Ovary (tissue), 9 donors: ENCODE results near the gene ZNF792. TPM values are rescaled to one million over a fixed set of nuclear protein-coding genes. Genes with fewer than 3 reads are reported as not detected.

Experiments used
- DNase-seq, 5 donors: peaks; one replicate each; pipeline ENCODE4 v3.0.0-alpha.2; 2019 to 2020
- H3K27ac ChIP-seq, 2 donors: fragments of 200-600 bp; one replicate each; pipeline versions ENCODE4 v1.5.1 to v1.8.0; 2019 to 2022
- H3K27me3 ChIP-seq: fragments of 200-600 bp; one replicate; pipeline ENCODE4 v1.8.0; 2022
- H3K36me3 ChIP-seq: fragments of 200-600 bp; sonication (generic); one replicate; pipeline ENCODE4 v1.5.1; 2019
- H3K4me1 ChIP-seq: one replicate; pipeline ENCODE4 v1.8.1; 2013; ENCODE audit warnings: mild to moderate bottlenecking, moderate library complexity; ENCODE audit not compliant: insufficient read depth
- H3K4me3 ChIP-seq: fragments of 200-600 bp; sonication (generic); one replicate; pipeline ENCODE4 v1.5.1; 2017
- H3K9me3 ChIP-seq, 2 donors: fragments of 200-600 bp in 1 of 2; sonication (generic) in 1 of 2; one replicate each; pipeline versions ENCODE4 v1.5.1 to v1.8.1; 2013 to 2019; ENCODE audit warnings: mild to moderate bottlenecking in 1 of 2, moderate library complexity in 1 of 2
- EP300 ChIP-seq: sonication (generic); formaldehyde crosslinking; IDR thresholded peaks from one replicate; pipeline ENCODE4 v1.6.1; 2017; ENCODE audit warnings: antibody characterized with exemption
- POLR2A ChIP-seq: fragments of 450-650 bp; IDR thresholded peaks from one replicate; pipeline ENCODE4 v1.6.1; 2017; ENCODE audit warnings: antibody characterized with exemption, mild to moderate bottlenecking, moderate library complexity
- WGBS, 3 donors: extraction: QIAGEN DNeasy Blood & Tissue Kit in 1 of 3; methylation state at CpG; one replicate each; pipeline versions ENCODE4 v1.1.5 to v1.1.7; 2013 to 2017; 5-methylcytosine and 5-hydroxymethylcytosine counted together
- intact Hi-C, 4 donors: fragments of 100-400 bp; cut with DNase I; formaldehyde crosslinking; loops; one replicate each; pipeline versions ENCODE4 v1.11.0 to v1.15.1; 2022 to 2023
- polyA plus RNA-seq, 2 donors: library from polyadenylated mRNA; stranded (reverse); fragments of 200-250 nt in 1 of 2; fragments of 350-450 nt in 1 of 2; fragmentation: Illumina TruSeq in 1 of 2; extraction: RNeasy Lipid Tissue Mini Kit (QIAGEN cat#74804) in 1 of 2; gene quantifications; one replicate each; pipeline ENCODE4 v1.2.3, GENCODE V29; 2013 to 2014
- total RNA-seq, 7 donors: library from RNA; depleted of rRNA in 2 of 7; stranded (reverse); fragments of >200 nt in 2 of 7; fragmentation: NEBNext Ultra II Directional in 3 of 7; extraction: Animal tissue kit (Norgen Biotek cat#: 25700) in 3 of 7; gene quantifications; one replicate each; pipeline versions ENCODE4 v1.1.0 to v1.2.4, GENCODE V29; 2016 to 2023
- TF ChIP-seq, protein P1 (sequence below), 3 donors: fragments of 450-650 bp in 2 of 3; fragments of 200-600 bp in 1 of 3; IDR thresholded peaks; one replicate each; pipeline versions ENCODE4 v1.5.1 to v1.8.0; 2016 to 2022; ENCODE audit warnings: antibody characterized with exemption in 3 of 3, mild to moderate bottlenecking in 1 of 3
- donor health status: DM: no; HTN: no; CAD: no; lungs with moderate emphysema.
- donor health status: DM: no; HTN: no; CAD: no.
- donor health status: Bipolar disorder and iron deficiency.
- donor health status: DM: yes; HTN: yes; CAD: no.
- donor health status: DM: no; HTN: no; CAD: no.
- donor health status: DM: yes; HTN: yes; CAD: no.

Gene ZNF792
- total and polyA plus RNA-seq, 9 donors, result 2.6 to 5.4 (median 4.5) TPM

DNA sequence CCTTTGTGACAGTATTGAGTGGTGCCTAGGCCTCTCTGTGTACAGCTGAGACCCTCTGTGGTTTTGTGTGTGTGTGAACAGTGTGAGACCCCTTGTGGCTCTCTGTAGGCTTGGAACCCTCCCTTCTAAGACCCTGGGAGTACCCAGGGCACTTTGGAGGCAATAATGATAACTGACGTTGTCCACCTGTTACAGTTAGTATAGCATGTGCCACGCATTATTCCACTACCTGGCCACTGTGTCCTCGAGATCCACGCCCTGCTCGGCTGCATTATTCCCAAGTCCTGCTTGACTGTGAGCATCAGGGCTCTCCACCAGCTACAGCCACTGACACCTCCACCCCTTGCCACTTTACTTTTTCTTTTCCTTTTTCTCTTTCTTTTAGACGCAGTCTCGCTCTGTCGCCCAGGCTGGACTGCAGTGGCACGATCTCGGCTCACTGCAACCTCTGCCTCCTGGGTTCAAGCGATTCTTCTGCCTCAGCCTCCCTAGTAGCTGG lies 38.1 kb upstream of the ZNF792 start:
- intact Hi-C loops, result no loop called here
- peaks cover 19% of the 10 kb centered on the region for H3K4me1 ChIP-seq
- H3K36me3 ChIP-seq, result no peaks in the 10 kb centered on the region
- no peaks in the 10 kb centered on the region for H3K9me3 ChIP-seq
- TF ChIP-seq POLR2A, result no peak
- TF ChIP-seq EP300, result no peak
- TF ChIP-seq, protein P1, sequence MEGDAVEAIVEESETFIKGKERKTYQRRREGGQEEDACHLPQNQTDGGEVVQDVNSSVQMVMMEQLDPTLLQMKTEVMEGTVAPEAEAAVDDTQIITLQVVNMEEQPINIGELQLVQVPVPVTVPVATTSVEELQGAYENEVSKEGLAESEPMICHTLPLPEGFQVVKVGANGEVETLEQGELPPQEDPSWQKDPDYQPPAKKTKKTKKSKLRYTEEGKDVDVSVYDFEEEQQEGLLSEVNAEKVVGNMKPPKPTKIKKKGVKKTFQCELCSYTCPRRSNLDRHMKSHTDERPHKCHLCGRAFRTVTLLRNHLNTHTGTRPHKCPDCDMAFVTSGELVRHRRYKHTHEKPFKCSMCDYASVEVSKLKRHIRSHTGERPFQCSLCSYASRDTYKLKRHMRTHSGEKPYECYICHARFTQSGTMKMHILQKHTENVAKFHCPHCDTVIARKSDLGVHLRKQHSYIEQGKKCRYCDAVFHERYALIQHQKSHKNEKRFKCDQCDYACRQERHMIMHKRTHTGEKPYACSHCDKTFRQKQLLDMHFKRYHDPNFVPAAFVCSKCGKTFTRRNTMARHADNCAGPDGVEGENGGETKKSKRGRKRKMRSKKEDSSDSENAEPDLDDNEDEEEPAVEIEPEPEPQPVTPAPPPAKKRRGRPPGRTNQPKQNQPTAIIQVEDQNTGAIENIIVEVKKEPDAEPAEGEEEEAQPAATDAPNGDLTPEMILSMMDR (IDR thresholded peaks at IDR 0.05), result no peak
- no peaks in the 10 kb centered on the region for H3K27me3 ChIP-seq
- no peak for DNase-seq
- 74 to 85% (median 81%) methylated on average over 11 of the region's 11 CpGs for WGBS, 3 donors
- no peak overlapping the region for H3K4me3 ChIP-seq
- H3K27ac ChIP-seq, result peak overlapping the region in 1 of 2 donors; percentile 24

DNA sequence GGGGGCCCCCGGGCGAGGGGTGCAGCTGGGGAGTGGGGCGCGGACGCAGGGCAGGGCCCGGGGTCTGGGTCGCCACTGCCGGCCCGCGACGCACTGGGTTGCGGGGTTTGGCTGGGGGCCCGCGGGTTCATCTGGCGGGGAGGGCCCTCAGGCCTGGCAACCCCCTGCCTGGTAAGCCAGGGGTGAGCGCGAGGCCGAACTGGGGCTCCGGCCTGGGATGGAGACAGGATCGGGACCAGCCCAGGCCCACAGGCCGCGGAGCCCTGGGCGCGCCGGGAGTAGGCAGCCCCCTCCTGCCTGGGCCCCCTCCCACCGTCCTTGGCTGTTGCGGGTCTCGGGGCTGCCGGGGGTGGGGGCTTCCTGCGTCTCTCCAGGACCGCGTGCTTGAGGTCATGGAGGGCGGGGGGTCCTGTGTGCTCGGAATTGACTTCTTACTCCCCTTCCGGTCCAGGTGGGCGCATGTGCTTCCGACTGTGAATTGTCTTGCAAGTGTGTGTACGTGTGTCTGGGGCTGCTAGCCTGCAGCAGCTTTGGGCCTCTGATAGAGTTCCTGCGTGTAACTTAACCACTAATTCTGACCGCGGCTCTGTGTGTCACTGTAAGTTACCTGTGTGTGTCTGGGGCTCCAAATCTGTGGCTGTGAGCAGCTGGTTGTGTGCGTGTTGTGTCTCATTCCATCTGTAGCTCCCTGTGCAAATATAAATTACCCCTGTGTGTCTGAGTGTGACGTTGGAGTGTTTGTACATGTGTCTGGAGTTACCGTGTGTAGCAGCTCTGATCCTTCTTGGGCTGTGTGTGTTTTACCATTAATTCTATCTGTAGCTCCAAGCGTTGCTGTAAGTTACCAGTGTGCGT lies 36.8 kb upstream of the ZNF792 start:
- intact Hi-C loops, result no loop called here
- H3K4me3 ChIP-seq, result peak overlapping the region; percentile 91
- peak overlapping the region; percentile 97 to 99 for H3K27ac ChIP-seq
- no peaks in the 10 kb centered on the region for H3K27me3 ChIP-seq
- H3K4me1 ChIP-seq, result peaks cover 25% of the 10 kb centered on the region
- no peaks in the 10 kb centered on the region for H3K9me3 ChIP-seq
- H3K36me3 ChIP-seq, result no peaks in the 10 kb centered on the region
- DNase-seq, result peak in 4 of 5 donors; percentile 51 to 72 (median 70)
- TF ChIP-seq POLR2A (no peak), EP300 (no peak)
- TF ChIP-seq, protein P1 (IDR thresholded peaks at IDR 0.05), result no peak
- WGBS, 3 donors, result 2 to 3% (median 3%) methylated on average over 30 to 46 of the region's 46 CpGs

DNA sequence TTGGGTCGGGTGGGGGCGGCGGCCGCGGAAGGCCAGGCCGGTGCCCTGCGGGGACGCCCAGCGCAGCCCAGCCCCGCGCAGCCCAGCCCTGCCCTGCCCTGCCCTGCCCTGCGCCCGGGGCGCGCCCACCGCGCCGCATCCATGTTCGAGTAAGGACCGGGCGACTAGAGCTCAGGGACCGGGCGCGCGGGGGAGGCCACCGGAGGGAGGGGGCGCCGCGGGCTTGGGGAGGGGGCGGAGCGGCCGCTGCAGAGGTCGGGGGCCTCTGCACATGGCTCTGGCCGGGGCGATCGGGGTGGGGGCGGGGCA lies 36.3 kb upstream of the ZNF792 start:
- Histone ChIP-seq H3K4me1 (peaks cover 25% of the 10 kb centered on the region), H3K27me3 (no peaks in the 10 kb centered on the region), H3K4me3 (peak overlapping the region; percentile 91), H3K36me3 (no peaks in the 10 kb centered on the region), H3K9me3 (no peaks in the 10 kb centered on the region), H3K27ac (peak overlapping the region; percentile 97 to 99)
- TF ChIP-seq POLR2A, result no peak
- no peak for TF ChIP-seq EP300
- TF ChIP-seq, protein P1 (IDR thresholded peaks at IDR 0.05), result no peak
- DNase-seq, result no peak
- WGBS, 3 donors, result 1 to 3% methylated on average over 26 to 37 of the region's 37 CpGs; no CpG with 5 or more reads in 1 of the 3 donors
- intact Hi-C loops, result no loop called here

DNA sequence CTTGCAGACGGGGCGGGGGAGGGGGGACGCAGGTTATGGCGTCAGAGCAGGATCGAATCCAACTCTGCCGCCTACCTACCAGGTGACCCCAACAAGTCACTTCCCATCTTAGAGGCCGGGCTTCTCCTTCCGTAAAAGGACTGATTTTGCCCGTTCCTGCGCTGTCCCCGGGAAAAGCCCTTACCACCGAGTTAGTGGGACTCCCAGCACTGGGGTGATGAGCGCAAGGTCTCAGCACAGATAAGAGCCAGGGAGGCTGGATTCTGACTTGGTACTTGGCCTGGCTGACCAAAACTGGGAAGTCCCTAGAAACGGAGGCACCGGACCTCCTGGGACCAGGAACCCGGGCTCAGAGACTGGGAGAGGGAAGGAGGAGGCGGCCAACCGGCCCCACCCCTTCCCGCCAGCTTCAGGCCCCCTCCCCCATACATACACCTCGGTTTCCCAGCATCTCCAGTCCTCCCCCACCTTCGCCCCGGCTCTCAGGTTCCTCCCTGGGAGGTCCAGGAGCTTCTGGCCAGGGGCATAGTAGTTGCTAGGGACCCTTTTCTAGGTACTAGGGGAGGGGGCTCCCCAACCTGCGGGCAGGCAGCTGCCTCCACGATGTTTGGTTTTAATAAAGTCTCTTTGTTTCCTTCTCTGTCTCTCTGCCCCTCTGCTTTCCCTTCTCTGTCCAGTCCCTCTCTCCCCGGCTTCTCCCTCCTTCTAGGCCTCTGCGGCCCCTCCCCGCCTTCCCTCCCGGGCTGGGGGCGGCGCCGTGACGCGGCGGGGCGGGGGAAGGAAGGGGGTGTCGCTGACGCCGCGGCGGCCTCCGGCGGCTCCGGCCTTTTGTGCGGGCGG lies 35.7 kb upstream of the ZNF792 start, which contains the start of gene GRAMD1A:
TSS of gene GRAMD1A (plus strand) at position 826 of the 840 bp plus-strand sequence. CDS start 156 bp downstream, outside the sequence.
- intact Hi-C loops, result no loop called here
- Histone ChIP-seq H3K27me3 (no peaks in the 10 kb centered on the region), H3K9me3 (no peaks in the 10 kb centered on the region), H3K4me3 (peak within 1 kb of the TSS; percentile 91), H3K36me3 (no peaks in the 10 kb centered on the region), H3K4me1 (peaks cover 28% of the 10 kb centered on the region), H3K27ac (peak within 1 kb of the TSS; percentile 97 to 99)
- peak; percentile 87 for TF ChIP-seq POLR2A
- TF ChIP-seq, protein P1 (IDR thresholded peaks at IDR 0.05), result no peak
- peak; percentile 76 for TF ChIP-seq EP300
- DNase-seq, result peak; percentile 88 to 93 (median 92)
- 1% methylated on average over 43 to 45 of the region's 45 CpGs for WGBS, 3 donors
